Measurements from ENCODE around the gene PPP1R9A.

DNA sequence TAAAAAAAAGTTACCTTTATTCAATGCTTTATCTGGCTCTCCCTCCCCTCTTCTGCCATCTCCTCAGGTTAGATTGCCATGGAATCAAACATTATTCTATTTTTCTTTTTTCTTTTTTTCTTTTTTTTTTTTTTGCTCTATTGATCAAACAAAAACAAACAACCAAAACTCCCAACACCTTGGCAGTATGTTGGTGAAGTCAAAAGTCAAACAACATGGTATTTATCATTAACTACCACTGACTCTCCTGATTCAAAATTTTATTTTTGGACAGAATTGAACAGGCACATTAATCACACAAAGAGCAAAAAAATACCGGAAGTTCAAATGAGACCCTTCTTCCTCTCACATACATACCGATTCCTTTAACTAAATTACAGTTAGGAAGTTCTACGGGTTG, 410.6 kb downstream of the PPP1R9A start:
- TF ChIP-seq, protein P1, sequence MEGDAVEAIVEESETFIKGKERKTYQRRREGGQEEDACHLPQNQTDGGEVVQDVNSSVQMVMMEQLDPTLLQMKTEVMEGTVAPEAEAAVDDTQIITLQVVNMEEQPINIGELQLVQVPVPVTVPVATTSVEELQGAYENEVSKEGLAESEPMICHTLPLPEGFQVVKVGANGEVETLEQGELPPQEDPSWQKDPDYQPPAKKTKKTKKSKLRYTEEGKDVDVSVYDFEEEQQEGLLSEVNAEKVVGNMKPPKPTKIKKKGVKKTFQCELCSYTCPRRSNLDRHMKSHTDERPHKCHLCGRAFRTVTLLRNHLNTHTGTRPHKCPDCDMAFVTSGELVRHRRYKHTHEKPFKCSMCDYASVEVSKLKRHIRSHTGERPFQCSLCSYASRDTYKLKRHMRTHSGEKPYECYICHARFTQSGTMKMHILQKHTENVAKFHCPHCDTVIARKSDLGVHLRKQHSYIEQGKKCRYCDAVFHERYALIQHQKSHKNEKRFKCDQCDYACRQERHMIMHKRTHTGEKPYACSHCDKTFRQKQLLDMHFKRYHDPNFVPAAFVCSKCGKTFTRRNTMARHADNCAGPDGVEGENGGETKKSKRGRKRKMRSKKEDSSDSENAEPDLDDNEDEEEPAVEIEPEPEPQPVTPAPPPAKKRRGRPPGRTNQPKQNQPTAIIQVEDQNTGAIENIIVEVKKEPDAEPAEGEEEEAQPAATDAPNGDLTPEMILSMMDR (IDR thresholded peaks at IDR 0.05), result no peak
- no peak for TF ChIP-seq POLR2AphosphoS5 (IDR thresholded peaks at IDR 0.05)

Data from prostate gland (tissue), 2 donors.